ENCODE measurements around the gene PRICKLE2.

DNA sequence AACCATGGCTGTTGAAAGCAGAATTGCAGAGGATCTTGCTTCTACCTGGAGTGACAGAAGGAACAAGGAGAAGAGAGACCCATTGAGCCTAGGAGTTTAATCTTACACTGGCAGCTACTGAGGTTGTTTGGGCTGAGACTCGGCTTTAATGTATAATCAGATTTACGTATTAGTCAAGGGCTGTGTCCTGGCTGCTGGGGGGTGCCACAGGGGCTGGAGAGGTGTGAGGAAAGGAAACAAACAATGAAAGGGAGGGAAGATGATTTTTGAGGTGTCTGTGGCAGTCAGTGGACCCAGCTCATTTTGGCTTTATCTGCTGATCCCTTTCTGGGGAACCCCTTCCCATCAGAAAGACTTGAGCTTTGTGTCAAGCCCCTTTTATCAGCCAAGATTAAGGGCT is 95.7 kb downstream of the PRICKLE2 start:
- no peak for TF ChIP-seq CTCF (IDR thresholded peaks at IDR 0.05)
- TF ChIP-seq POLR2A (IDR thresholded peaks at IDR 0.05), result no peak
